ENCODE data around the gene PPM1N.

DNA sequence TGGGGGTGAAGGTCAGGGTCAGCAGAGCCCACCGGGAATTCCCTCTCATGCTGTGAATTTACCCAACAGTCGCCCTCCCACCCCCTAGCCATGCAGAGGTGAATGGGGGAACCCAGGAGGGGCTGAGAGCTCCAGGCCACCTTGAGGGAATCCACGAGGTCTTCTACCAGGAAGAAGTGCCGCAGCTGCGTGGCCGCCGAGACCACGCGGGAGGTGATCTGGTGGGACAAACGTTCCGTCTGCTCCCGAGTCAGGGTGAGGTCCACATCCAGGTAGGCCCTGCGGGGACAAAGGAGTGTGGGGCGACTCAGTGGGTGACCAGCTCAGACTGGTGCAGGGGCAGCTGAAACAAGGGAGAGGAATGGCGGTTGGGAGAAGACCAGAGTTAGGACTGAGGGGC is 9.5 kb upstream of the PPM1N start:
- no peak for TF ChIP-seq CTCF (IDR thresholded peaks at IDR 0.05)
- TF ChIP-seq POLR2A (IDR thresholded peaks at IDR 0.05), result no peak

Measured in testis (tissue), 2 donors.